Activated CD4-positive, alpha-beta T cell treated with anti-CD3 and anti-CD28 coated beads, Interleukin-2, amount 50 U/mL, for 4 hours (primary cell): ENCODE measurements around the gene PLEKHA6.
A peak's percentile ranks its signal among the peaks of the same experiment; 100 is the strongest.

Experiments
- DNase-seq, 2 experiments: peaks; one replicate each; pipeline ENCODE4 v3.0.0-alpha.2; 2020

PLEKHA6 gene

DNA sequence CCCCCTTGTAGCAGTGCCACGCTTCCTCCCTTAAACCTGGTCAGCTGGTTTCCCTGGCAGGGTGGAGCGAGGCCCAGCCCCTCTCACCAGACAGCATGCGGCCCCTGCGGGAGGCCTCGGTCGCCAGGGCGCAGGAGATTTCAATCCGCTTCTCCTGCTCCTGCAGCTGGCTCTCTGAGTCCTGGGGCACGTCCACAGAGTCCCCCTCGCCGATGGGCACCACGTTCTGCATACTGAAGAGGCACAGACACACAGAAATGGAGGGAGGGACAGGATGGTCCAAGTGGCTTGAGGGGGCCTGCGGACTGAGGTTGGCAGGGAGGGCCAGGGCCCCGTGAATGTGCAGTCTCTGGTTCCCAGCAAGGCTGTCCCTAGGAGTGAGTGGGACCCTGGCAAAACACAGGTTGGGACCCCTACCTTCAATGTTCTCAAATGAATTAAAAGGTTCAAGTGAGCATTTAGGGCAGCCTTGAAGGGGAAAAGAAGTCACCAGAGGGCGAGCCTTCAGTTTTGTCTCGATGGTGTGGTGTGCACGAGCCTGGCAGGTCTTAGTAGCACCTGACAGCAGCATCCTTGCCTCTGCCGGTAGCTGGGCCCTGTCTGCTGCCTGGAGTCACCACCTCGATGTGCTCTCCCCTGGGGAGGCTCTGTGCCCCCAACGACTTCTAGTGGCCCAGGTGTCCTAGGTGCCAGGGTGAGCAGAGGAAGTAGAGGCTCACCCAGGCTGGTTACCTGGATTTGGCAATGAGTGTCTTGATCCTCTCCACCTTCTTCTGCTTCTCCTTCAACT, 131.5 kb downstream of the PLEKHA6 start:
- DNase-seq, result no peak

- DNase-seq, result no peak
Observed at GRCh38 chr1:204227351-204227750, 132.4 kb downstream of the PLEKHA6 start.

DNA sequence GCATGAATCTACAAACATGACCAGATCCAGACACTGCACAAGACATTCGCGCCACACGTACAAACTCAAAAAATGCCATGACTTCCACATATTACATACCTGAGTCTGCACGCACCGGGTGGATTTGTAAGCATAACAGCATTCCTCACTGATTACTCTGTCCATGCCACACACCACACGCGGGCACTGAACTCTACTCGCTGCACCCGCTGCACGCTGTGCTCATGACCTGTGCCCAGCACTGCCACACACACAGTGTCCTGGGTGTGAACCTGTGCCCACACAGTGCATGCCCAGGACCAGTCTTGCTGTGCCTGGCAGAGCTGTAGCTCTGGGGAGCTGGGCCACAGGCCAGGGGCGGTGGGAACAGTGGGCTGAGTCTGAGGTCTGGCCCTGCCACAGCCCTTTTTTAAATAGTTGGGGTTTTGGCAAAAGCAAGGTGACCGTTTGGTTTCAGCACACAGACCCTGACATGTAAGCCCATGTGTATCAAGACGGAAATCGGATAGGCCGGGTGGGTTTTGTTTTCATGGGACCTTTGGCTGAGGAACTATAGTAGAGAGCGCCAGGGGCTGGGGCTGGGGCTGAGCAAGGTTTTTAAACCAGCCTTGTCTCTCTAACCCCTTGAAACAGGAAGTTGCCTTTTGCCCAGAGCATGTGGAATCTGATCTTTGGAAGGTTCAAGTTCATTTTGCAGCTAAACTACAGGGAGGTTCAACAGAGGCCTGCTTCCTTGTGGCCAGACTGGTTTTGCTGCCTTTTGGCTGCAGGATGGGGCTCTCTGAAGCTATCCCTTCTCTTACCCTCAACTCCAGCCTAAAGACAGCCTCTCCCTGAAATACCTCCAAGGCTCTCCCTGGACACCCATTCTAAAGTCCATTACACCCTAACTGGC, 133.6 kb downstream of the PLEKHA6 start:
- DNase-seq, result no peak

- DNase-seq, result no peak
Observed at GRCh38 chr1:204224655-204225054, 135.1 kb downstream of the PLEKHA6 start.

DNA sequence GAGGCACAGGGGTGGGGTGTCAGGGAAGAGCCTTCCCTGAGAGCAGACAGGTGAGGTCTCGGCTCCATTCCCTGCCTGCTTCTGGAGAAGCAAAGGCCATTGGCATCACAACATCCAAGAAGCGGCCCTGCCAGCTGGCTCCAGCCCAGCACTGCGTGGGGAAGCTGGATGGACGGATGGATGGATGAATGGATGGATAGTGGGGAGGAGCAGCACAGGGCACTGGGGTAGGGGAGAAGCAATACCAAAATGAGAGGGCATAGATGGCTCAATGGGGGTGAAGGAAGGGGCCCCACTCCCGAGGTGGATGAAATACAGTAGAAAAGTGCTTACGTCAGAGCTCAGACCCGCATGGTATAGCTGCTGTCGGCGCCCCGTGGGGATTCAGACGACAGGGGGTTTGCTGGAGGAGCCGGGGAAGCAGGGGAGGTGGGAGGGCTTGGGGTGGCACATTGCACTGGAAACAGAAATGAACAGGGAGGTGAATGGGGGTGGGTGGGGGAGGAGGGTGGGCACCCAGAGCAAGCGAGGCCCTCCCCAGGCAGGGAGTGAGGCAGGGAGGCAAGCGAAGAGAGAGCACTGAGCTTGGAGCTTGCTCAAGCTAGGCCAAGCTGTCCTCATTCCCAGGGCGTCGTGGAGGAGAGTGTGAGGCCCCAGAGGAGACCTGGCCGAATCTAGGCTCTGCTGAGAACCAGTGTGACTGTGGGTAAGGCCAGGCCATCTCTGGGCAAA, 136.4 kb downstream of the PLEKHA6 start:
- DNase-seq, result no peak

DNA sequence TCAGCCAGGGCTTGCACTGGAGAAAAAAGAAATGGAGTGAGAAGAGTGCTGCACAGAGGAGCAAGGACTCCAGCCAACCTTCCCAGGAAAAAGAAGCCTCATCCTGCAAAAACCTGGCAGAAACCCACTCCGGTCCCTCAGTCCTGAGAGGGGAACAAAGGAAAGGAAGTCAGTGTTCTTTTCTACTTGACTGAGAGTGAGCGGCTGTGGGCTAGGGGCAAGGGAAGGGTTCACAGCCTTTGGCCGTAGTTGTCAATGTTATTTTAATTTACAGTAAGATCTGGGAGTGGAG, 137.0 kb downstream of the PLEKHA6 start:
- no peak for DNase-seq

GRCh38 chr1:204222006-204222763, 137.5 kb downstream of the PLEKHA6 start:
- no peak for DNase-seq

DNA sequence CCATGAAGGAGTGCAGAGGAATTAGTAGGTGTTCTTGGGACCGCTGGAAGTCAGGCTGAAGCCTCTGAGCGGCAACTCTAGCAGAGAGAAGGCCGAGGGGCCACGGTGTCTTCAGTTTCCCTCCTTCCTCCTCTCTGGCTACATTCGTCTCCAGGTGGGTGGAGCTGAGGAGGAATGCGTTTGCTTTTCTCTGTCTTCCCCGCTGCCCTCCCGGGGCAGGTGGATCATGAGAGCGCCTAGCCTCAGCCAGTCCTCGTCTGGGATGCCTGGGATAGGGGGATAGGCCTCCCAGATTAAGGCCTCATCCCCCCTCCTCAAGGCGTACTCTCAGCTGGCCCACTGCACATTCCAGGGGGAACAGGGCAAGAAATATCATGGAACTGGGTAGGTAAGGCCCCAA, 138.5 kb downstream of the PLEKHA6 start:
- DNase-seq, result no peak

- no peak for DNase-seq
Observed at GRCh38 chr1:204219971-204220616, 139.6 kb downstream of the PLEKHA6 start.

DNA sequence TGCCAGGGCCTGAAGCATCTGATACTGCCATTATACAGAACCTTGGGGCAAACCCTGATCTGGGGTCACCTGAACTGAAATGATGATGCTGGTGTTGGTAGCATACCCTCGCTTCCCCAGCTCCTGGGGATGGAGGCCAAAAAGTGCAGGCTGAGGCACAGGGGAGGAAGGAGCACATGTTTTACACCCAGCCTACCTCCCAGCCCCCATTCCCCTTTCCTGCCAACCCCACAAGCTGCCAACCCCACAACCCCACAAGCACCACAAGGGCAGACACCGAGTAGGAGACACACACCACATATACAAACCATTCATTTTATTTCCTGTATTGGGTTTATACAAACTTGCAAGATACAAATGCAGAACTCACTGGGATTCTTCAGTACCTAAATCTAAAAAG, 141.2 kb downstream of the PLEKHA6 start:
- DNase-seq, result no peak

- no peak for DNase-seq
Observed at GRCh38 chr1:204217648-204218000, 142.1 kb downstream of the PLEKHA6 start.

DNA sequence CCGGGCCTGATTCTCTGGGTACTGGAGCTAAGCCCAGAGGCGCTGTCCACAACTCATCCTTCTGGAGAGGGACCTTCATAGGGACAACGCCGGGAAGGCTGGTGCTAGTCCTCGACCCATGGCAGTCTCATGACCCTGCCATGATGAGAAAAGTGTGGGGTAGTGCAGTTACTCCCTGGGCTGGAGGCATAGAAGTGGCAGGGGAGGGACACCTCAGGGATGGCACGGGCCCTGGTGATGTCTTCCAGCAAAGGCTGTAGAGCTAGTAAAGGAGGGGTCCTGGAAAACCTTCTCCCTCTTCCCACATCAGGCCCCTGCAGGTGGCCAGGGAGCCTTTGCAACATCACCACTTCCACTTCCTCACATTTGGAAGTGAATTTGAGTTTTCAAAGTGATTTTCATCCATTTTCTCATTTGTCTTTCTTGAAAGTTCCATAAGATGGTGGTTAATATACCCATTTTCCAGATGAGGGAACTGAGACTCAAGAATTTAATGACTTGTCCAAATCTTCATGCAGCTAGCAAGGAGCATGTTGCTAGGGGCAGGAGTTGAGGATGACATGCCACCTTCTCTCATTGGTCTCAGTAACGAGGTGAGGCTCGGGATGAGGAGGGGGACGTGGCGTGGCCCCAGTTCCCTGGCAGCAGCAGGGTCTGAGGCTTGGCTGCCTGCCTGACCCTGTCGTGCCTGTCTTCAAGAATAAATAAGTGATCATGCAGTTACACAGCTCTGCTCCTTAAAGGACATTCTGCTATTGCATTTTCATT, 142.7 kb downstream of the PLEKHA6 start:
- no peak for DNase-seq

DNA sequence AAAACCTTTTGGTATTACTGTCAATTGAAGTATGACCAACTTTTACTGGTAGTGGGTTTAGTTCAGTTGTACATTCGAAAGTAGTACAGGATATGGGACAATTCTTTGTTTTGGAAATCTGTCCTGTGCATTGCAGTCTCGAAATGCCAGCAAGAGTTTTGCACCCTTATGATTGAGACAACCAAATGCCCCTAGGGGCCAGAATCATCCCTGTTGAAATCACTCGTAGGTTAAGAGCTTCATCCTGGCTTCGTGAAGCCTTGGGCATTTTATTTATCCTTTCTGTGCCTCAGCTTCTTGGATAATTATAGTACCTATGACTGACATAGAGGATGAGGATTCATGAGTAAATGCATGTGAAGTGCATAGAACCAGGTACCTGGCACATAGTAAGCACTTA, 143.5 kb downstream of the PLEKHA6 start:
- DNase-seq, result no peak

- DNase-seq, result peak; percentile 30 to 44
Observed at GRCh38 chr1:204213668-204214662, 145.8 kb downstream of the PLEKHA6 start, which contains the start of gene GOLT1A. Gene GOLT1A, minus strand, starts transcription at chr1:204213988. Its CDS starts 82 bp downstream, at chr1:204213906.

- DNase-seq, result no peak
Observed at GRCh38 chr1:204212715-204213114, 147.0 kb downstream of the PLEKHA6 start.

GRCh38 chr1:204211046-204211445, 148.7 kb downstream of the PLEKHA6 start:
- no peak for DNase-seq

GRCh38 chr1:204207136-204207616, 152.6 kb downstream of the PLEKHA6 start:
- DNase-seq, result peak; percentile 64 to 66

- no peak for DNase-seq
Observed at GRCh38 chr1:204206121-204206520, 153.6 kb downstream of the PLEKHA6 start.

DNA sequence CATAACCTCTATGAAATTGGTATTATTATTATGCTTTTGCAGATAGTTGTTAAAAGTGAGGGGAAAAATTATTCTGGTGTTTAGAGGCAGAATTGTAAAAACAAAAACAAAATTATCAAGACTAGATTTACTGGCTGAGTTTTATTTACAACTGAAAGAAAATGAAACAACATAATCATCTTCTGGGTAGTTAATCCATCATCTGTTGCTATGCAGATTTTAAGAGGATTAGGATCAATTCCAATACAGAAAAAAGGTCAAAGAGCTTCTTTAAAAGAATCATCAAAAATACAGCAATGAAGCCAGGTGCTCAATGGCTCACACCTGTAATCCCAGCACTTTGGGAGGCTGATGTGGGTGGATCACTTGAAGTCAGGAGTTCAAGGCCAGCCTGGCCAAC, 154.2 kb downstream of the PLEKHA6 start:
- DNase-seq, result no peak

DNA sequence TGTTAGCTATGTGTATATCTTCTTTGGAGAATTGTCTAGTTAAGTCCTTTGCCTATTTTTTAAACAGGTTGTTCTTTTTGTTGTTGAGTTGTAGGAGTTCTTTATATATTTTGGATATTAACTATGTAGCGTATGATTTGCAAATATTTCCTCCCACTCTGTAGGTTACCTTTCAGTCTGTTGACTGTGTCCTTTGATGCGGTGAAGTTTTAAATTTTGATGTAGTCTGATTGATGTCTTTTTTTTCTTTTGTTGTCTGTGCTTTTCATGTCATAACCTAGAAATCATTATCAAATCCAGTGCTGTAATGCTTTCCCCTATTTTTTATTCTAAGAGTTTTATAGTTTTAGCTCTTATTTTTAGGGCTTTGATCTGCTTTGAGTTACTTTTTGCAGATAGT, 154.8 kb downstream of the PLEKHA6 start:
- DNase-seq, result no peak
